Stimulated activated CD4-positive, alpha-beta T cell treated with anti-CD3 and anti-CD28 coated beads, Interleukin-4, amount 100 ng/mL, for 4 hours (primary cell): ENCODE measurements around the gene ANKRD29.
A peak's percentile ranks its signal among the peaks of the same experiment; 100 is the strongest.
"Not testable (repeated sequence)": the region's sequence is repeated elsewhere in the genome, so short reads cannot be mapped to it uniquely, and the experiment has no call there.

Experiments
- DNase-seq, 2 experiments: peaks; one replicate each; pipeline ENCODE4 v3.0.0-alpha.2; 2020

Gene ANKRD29

DNA sequence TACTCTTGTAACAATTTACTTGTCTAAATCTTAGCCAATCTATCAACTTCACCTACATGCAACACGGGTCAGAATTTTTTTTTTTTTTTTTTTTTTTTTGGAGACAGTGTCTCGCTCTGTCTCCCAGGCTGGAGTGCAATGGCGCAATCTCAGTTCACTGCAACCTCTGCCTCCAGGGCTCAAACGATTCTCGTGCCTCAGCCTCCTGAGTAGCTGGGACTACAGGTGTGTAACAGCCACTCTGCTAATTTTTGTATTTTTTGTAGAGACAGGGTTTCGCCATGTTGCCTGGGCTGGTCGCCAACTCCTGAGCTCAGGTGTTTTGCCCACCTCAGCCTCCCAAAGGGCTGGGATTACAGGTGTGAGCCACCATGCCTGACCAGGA lies 49.6 kb downstream of the ANKRD29 start:
- not testable (repeated sequence) for DNase-seq

DNA sequence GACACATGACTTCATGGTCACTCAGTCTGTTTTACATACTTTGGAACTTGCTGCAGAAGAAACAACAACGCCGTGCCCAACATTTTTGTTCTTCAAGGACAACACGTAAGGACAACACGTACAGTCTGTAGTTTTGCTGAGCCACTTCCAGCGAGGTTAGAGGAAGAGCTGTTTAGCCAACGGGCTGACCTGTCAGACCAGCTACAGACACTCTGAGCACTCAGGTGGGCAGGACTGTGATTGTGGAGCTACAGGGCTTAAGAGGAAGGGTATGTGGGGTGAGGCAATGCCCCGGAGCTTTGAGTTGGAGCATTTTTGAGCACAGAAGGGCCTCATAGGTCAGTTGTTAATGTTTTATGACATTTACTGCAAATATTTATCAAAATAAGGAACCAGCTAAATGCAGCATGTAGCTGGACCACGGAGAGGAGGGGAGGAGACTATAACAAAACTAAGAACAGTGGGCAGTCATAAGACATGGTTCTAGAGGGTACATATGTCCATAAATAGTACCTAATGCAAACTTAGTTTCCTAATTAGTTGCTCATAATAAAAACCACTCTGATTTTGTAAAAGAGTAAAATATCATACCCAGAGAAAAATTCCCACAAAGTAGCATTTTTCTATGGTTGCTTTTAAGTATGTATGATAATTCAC lies 50.1 kb downstream of the ANKRD29 start:
- DNase-seq: no peak

DNA sequence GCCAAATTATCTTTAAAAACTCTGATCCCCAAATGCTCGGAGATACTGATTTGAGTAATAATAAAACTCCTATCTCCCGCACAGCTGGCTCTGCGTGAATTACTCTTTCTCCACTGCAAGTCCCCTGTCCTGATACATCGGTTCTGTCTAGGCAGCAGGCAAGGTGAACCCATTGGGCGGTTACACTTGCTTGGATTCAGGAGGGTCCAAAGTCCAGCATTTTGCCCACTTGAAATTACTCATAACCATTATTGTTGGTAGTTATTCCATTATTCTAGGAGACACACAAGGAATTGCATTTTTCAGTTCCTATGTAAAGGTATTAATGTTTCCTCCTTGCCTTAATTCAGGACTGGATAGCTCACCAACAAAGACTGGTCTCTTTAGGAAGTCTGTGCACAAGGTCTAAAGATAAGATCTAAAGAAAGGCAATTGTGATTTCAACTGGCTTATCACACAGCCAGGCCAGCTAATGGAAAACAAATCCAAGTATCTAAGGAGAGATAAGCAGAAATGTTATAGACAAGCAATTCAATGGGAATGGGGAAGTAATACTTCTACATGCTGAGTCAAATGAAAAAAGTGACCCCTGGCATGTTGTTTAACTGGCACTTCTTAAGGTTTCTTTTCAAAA lies 53.2 kb downstream of the ANKRD29 start:
- DNase-seq: no peak

DNA sequence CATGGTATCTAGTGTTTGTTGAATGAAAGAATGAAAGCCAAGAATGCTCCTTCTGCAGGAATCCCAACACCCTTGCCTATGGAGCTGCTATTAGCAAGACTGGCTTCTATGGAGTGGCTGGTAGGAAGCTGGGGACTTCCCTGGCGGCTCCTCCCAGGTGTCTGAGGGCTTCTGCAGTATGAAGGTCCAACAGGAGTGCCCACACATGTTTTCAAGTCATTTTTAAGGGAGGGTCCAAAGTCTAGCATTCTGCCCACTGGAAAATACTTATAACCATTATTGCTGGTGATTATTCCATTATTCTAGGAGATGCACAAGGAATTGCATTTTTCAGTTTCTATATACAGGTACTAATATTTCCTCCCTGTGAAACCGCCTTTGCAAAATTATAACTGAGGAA lies 54.5 kb downstream of the ANKRD29 start:
- no peak for DNase-seq

DNA sequence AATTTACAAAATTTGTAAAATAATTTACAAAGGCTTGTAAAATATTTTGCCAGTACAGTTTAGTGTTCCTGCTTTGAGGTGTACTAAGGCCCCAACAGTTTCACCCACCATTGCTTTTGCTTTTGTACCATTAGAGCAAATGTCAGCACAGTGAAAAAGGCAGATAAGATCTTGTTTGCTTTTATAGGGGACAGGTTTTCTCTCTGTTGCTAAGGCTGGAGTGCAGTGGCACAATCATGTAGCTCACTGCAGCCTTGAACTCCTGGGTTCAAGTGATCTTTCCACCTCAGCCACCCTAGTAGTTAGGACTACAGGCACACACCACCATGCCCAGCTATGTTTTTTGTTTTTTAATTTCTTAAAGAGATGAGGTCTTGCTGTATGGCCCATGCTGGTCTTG lies 56.8 kb downstream of the ANKRD29 start:
- DNase-seq: no peak

DNA sequence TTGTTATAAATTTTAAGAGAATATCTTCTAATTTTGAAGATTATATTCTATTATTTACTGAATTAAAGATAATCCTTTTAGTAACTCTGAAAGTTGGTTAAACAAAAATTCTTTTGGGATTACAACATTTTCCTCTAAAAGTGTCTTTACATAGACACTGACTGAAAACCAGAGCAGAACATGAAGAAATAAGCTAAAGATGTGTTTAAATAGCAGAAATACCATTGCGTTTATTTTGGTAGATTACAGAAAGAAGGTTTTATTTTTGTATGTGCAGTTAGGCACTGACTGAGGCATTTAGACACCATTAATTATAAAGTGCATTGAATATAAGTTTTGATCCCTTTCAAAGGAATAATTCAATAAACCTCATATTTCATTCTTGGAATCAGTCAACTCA lies 62.9 kb downstream of the ANKRD29 start:
- no peak for DNase-seq

DNA sequence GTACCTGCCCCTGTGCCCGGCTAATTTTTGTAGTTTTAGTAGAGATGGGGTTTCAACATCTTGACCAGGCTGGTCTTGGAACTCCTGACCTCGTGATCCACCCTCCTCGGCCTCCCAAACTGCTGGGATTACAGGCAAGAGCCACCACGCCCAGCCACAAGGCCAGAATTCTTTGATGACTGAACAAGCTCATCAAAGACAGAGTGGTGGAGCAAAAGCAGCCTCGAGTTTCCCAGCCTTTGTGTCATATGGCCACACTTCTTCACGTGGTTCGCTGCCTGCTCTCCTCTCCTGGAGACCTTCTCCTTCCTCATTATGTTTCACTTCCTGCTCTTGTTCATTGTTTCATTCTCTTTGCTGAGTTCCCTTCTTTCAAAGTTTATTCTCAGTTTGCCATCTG lies 66.5 kb downstream of the ANKRD29 start:
- DNase-seq: no peak

DNA sequence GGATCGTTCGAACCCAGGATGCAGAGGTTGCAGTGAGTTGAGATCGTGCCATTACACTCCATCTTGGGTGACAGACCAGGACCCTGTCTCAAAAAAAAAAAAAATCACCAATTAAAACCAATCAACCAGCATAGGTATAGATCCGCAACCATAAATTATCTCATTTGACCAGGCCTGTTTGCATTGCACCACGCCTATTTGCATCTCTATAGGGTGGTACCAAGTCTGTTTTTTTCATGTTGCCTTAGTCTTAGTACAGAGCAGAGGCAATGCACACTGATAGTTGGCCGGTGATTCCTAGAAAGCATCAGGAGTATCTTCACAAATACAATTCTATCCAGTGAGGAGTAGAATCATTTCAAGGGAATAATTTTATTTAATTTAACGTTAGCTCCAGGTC lies 67.1 kb downstream of the ANKRD29 start:
- DNase-seq: no peak

DNA sequence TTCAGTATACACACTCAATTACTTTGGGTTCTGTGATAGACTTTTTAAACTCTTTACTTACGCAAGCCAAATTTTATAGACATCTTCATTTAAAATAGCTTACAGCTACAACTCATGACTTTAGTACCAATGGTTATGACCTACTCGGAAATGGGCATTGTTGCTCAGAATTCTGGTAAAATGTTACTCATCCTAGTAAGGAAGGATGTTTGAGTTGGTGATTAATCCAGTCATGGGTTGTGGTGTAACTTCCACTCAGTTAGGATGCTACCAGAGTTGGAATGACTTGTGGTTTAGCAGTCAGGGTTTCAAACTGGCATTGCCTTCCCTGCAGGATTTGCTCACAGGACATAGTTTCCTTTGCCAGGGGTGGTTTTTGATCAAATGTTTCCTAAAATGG lies 69.0 kb downstream of the ANKRD29 start:
- no peak for DNase-seq

DNA sequence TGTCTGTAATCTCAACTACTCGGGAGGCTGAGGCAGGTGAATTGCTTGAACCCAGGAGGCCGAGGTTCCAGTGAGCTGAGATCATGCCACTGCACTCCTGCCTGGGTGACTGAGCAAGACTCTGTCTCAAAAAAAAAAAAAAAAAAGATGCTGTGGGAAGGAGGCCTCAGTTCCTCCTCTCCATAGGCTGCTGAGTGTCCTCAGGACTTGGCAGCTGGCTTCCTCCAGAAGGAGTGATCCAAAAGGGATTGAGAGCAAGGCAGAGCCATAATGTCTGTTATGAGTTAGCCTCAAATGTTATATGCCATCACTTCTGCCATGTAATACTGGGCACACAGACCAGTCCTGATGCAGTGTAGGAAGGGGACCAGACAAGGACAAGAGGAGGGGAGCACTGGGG lies 69.8 kb downstream of the ANKRD29 start:
- no peak for DNase-seq

DNA sequence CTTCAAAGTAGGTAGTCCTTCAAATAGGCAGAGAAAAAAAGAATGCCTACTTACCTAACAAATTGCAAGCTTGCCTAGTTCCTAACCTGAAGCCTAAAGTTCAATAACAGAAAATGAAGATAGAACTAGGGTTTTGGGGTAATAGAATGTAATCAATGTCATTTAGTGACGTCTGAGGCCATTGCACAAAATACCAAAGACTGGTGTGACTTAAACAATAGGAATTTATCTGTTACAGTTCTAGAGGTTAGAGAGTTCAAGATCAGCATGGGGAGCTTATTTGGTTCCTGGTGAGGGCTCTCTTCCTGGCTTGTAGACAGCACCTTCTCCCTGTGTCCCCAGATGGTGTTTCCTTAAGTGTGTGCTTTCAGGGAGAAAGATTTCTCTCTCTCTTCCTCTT lies 71.7 kb downstream of the ANKRD29 start:
- DNase-seq: no peak

DNA sequence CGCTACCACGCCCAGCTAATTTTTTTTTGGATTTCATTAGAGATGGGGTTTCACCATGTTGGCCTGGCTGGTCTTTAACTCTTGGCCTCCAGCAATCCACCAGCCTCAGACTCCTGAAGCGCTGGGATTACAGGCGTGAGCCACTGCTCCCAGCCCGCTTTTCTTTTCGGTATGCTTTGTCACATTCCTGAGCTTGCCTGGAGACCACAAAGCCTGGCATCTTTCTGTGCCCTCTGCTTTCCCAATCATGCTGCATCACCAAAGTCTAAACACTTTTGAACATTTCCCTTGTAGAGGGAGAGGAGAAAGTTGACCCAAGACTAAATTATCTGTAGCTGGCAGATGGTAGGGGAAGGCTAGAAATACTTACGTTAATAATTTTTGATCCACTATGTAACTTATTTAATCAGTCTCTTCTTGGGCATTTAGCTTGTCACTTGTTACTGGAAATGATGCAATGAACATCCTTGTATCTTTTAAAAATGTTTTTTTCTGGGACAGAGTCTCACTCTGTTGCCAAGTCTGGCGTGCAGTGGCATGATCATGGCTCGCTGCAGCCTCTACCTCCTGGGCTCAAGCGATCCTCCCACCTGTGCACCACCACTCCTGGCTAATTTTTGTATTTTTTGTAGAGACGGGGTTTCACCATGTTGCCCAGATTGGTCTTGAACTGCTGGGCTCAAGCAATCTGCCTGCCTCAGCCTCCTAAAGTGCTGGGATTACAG lies 73.7 kb downstream of the ANKRD29 start:
- no peak for DNase-seq

DNA sequence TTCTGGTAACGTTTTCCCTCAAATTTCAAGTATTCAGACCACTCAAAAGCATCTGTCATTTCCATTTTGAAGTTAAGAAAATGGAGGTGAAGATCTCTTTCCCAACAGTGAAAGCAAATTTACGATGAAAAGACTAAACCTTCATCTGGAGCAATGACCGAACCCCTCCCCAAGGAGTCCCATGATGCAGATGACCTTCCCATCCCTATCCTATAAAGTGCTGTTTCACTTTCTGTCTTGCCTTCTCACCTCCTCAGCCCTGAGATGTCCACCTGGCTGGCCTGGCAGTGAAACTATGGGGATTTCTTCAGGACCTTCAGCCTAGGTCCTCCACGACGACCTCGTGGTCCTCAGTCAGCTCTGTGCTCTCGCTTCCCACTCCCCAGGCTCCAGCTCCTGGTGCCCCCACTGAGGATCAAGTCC lies 75.5 kb downstream of the ANKRD29 start:
- peak in 1 of 2 experiments; percentile 2 for DNase-seq

DNA sequence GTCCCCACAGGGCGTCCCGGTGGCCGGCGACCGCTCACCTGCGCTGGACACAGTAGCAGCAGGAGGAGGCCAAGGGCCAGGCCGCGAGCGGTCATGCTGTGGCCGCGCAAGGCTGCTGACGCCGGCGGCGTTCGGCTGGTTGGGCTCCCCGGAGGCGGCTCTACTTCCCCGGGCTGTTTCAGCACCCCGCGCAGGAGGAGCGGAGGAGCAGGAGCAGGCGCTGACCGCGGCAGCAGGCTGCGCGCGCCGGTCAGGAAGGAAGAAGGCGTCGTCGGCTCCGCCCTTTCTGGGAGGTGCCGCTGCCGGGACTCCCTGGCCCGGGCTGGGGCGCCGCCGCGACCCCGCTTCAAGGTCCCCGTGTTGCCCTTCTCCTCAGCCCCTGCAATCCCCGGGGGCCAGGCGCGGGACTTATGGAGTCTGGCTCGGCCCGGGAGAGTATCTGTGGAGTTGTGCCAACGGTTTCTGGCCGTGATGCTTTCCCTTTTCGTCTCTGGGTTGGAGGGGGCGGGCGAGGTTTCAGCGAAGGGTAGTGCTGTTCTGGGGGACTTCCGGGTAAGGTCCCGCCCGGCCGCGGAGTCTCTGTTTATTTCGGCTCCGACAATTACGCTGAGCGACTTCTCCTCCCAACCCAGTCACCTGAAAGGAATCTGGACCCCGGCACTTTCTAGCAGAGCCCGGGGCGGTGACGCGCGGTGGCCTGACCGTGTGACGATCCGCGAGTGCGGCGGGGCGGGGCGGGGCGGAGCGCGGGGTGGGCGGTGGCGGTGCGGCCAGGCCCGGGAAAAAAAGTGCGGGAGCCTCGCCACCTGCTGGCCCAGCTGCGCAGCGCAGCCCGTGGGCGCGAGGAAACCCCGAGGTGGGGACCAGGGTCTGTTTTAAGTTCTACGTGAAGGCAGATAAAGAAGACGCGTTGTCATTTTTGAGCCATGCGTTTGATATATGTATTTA lies 76.2 kb downstream of the ANKRD29 start, which contains the start of gene NPC1:
Gene NPC1, minus strand, starts transcription at position 258 of the 948 bp plus-strand sequence. Its CDS starts 163 bp downstream, at position 95.
- DNase-seq: peak; percentile 90 to 91

DNA sequence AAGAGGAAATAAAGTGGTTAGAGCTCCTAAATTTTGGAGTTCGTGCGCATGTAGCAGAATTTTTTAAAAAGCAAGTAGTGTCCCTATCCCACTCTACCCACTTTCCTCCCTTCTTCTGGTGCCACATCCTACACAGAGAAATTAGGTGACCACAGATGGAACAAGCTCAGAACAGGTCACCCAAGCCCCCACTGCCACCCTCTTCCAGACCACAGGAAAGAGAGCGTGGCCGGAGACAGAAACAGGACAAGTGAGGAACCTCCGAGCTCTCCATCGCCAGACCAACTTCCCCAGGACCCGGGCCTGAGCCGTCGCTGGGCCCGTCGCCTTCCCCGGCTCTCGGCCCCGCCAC lies 76.8 kb downstream of the ANKRD29 start:
- no peak for DNase-seq

DNA sequence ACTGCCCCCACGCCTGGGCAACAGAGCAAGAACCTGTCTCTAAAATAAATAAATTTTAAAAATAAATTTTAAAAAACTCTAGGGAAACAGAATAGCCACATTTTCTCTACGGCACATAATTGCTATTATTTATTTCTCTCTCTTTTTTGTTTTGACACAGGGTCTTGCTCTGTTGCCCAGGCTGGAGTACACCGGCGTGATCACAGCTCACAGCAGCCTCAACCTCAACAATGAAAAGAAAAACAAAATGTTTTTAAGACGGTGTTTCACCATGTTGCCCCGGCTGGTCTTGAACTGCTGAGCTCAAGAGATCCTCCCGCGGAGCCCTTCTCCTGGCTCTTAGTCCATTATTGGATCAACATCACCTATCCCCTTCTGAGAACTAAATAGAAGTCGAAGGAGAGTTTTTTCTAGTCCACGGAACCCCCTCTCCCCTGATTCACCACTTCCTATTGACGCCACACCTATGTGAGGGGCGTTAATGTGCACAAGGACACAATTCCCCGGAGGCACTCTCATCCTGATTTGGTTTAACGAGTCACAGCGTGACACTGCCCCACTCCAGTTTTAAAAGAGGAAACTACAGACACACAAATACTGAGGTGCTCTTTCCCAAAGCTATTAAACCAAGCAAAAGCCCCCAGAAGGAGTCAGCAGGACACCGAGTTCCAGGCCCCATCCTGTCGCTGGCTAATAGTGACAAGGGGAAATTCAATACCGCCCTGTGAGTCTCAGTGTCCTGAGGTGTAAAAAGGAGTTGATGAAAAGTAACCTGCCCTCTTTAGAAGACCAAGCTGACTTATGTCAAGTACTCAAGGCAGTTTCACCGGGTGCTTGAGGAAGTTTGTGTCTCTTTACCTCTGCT lies 77.5 kb downstream of the ANKRD29 start:
- peak; percentile 0 to 13 for DNase-seq

DNA sequence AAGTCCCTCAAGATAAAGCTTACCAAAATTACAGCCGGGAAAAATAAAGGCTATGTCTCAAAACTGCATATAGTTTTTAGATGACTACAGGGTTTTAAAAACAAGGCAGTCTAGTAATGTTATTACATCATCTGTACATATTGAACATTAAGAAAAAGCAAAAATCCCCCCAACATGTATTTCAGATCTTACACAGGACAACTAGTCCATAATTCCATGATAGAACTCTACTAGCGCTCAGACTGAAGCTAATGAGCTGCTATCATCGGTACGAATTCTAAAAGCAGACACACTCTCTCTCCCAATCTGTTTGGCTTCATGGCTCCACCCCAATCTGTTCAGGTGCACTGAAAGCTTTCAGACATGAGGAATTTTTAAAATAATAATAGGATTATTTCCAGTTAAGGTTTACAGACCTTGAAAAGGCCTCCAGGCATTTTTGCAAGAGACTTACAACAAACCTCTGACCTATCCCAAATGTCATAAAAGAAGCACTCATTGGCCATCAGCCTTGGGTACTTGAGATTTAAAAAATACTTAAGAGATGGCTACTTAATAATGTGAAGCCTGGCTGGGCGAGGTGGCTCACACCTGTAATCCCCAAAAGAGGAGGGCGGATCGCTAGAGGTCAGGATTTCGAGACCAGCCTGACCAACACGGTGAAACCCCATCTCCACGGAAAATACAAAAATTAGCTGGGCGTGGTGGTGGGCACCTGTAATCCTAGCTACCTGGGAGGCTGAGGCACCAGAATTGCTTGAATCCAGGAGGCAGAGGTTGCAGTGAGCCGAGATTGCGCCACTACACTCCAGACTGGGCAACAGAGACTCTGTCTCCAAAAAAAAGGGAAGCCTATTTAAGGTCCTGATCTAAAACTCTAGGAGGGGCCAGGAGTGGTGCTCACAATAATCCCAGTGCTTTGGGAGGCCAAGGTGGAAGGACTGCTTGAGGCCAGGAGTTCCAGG lies 78.4 kb downstream of the ANKRD29 start:
- DNase-seq: no peak

DNA sequence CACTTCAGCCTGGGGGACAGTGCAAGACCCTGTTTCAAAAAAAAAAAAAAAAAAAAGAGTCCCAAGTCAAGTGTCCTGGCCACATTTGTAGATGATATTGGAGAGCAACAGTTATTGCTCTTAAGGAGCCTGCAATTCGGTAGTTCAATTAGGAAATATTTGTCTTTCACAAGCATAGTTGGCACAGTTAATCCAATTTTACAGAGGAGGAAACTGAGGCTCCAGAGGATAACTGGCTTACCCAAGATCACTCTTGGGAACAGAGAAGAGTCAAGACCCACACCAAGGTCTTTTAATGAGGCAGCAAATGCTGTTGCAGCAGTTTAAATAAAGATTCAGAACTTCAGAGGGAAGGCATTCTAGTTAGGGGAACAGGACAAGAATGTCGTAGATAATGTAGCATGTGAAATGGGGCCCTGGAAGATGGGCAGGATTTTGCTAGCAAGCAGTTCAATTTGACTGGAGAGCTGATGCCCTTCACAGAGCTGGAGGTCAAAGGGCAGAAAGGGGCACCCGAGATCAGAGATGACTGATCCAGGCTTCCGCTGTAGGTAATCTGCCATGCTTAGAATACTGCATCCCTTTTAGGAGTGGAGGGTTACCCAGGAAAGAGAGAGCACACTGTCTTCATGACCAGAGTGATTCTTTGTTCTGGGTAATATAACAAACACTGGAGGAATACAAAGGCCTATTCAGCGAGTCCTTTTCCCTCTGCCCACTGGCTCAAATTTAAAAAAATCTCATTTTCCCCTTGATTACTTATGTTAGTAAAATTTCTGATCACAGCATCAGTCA lies 79.4 kb downstream of the ANKRD29 start:
- no peak for DNase-seq

DNA sequence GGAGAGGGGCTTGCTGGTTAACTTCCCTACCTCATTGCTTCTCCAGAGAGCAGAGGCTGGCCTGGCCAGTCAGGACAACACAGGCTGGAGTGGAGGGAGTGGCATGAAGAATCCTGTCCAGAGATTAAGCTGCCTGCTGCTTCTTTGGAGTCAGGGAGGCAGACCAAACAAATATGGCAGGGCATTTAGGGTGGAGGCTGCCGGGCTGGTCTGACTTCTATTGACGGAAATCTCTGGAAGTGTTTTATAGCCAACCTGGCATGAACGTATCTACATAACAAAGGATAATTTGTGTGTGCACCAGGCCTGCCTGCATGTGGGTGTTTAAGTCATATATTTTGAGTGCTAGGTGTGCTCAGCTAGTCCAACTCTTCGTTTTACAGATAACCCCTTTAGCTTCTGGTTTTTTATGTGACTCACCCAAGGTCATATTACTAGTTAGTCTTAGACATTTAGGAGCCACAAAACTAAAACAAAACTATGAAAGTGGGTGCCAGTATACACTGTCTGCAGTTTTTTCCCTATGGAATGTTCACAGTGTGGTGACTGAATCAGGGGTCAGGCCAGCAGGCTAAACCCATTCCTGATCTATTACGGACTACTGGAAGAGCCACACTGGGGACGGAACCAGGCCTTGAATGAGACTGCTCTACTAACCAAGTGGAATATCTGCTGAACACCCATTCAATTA lies 81.9 kb downstream of the ANKRD29 start:
- DNase-seq: no peak
